Measurements from ENCODE around the gene RAD51B.
A peak's percentile ranks its signal among the peaks of the same experiment; 100 is the strongest.

The RAD51B gene

GRCh38 chr14:68559949-68560348, 740.4 kb downstream of the RAD51B start:
- H3K4me2 ChIP-seq (ENCODE audit: low read length) = no peak overlapping the region
- no peak overlapping the region for H2AK5ac ChIP-seq (ENCODE audit: low read length)
- no CpG with 5 or more reads among the region's 5 CpGs for WGBS (ENCODE audit: extremely low coverage, insufficient coverage, low lambda C conversion rate)
- no peak overlapping the region for H4K5ac ChIP-seq (ENCODE audit: low read length)
- H3K4me1 ChIP-seq (ENCODE audit: control insufficient read depth, low read depth, low read length) = peaks cover 22% of the 10 kb centered on the region
- H3K27me3 ChIP-seq (ENCODE audit: insufficient read depth, low read length, poor library complexity) = no peaks in the 10 kb centered on the region
- DNase-seq = no peak
- no peak overlapping the region for H3K18ac ChIP-seq (ENCODE audit: low read length)
- H3K27ac ChIP-seq (ENCODE audit: low read depth, low read length) = no peak overlapping the region
- no peak overlapping the region for H3K9ac ChIP-seq (ENCODE audit: low read length)
- no peak overlapping the region for H3K4ac ChIP-seq (ENCODE audit: low read depth, low read length)
- H3K23ac ChIP-seq (ENCODE audit: low read length) = no peak overlapping the region
- no peak overlapping the region for H2BK15ac ChIP-seq (replicated peaks; ENCODE audit: low read depth)
- H3K56ac ChIP-seq (ENCODE audit: low read length) = no peak overlapping the region
- no peak overlapping the region for H2BK5ac ChIP-seq (ENCODE audit: low read length)
- H2BK120ac ChIP-seq (ENCODE audit: low read depth, low read length) = no peak overlapping the region
- H3K36me3 ChIP-seq (ENCODE audit: control insufficient read depth, insufficient read depth, low read length) = no peaks in the 10 kb centered on the region
- H4K8ac ChIP-seq (ENCODE audit: low read depth, low read length) = no peak overlapping the region
- H3K4me3 ChIP-seq (ENCODE audit: low read length) = no peak overlapping the region
- no peaks in the 10 kb centered on the region for H3K79me1 ChIP-seq (ENCODE audit: low read length)
- no peaks in the 10 kb centered on the region for H3K79me2 ChIP-seq (ENCODE audit: control insufficient read depth, insufficient read depth, low read length)

- Histone ChIP-seq H3K27ac (ENCODE audit: low read depth, low read length) (no peak overlapping the region), H2BK120ac (ENCODE audit: low read depth, low read length) (no peak overlapping the region), H3K4me3 (ENCODE audit: low read length) (no peak overlapping the region)
Measured at GRCh38 chr14:68561531-68562007, 742.0 kb downstream of the RAD51B start.

GRCh38 chr14:68562911-68563250, 743.3 kb downstream of the RAD51B start:
- H3K56ac ChIP-seq (ENCODE audit: low read length) = peak overlapping the region; percentile 67
- H3K18ac ChIP-seq (ENCODE audit: low read length) = peak overlapping the region; percentile 16
- no peak overlapping the region for H3K4me2 ChIP-seq (ENCODE audit: low read length)
- H3K79me1 ChIP-seq (ENCODE audit: low read length) = no peaks in the 10 kb centered on the region
- no peak overlapping the region for H2BK120ac ChIP-seq (ENCODE audit: low read depth, low read length)
- no peak overlapping the region for H3K4me3 ChIP-seq (ENCODE audit: low read length)
- no peak for DNase-seq
- H2AK5ac ChIP-seq (ENCODE audit: low read length) = no peak overlapping the region
- H3K27ac ChIP-seq (ENCODE audit: low read depth, low read length) = no peak overlapping the region
- H3K4ac ChIP-seq (ENCODE audit: low read depth, low read length) = no peak overlapping the region
- no peak overlapping the region for H2BK15ac ChIP-seq (replicated peaks; ENCODE audit: low read depth)
- WGBS (ENCODE audit: extremely low coverage, insufficient coverage, low lambda C conversion rate) = no CpG with 5 or more reads among the region's 9 CpGs
- H3K23ac ChIP-seq (ENCODE audit: low read length) = no peak overlapping the region
- H3K27me3 ChIP-seq (ENCODE audit: insufficient read depth, low read length, poor library complexity) = no peaks in the 10 kb centered on the region
- H4K8ac ChIP-seq (ENCODE audit: low read depth, low read length) = no peak overlapping the region
- H4K5ac ChIP-seq (ENCODE audit: low read length) = no peak overlapping the region
- H2BK5ac ChIP-seq (ENCODE audit: low read length) = no peak overlapping the region
- H3K4me1 ChIP-seq (ENCODE audit: control insufficient read depth, low read depth, low read length) = peaks cover 24% of the 10 kb centered on the region
- H3K79me2 ChIP-seq (ENCODE audit: control insufficient read depth, insufficient read depth, low read length) = no peaks in the 10 kb centered on the region
- H3K36me3 ChIP-seq (ENCODE audit: control insufficient read depth, insufficient read depth, low read length) = no peaks in the 10 kb centered on the region
- no peak overlapping the region for H3K9ac ChIP-seq (ENCODE audit: low read length)

More at GRCh38 chr14:68561531-68562007, 742.0 kb downstream of the RAD51B start:
- no peak overlapping the region for H2AK5ac ChIP-seq (ENCODE audit: low read length)
- no peak overlapping the region for H3K23ac ChIP-seq (ENCODE audit: low read length)
- no peaks in the 10 kb centered on the region for H3K79me1 ChIP-seq (ENCODE audit: low read length)
- no peak for DNase-seq
- H3K27me3 ChIP-seq (ENCODE audit: insufficient read depth, low read length, poor library complexity) = no peaks in the 10 kb centered on the region
- H3K9ac ChIP-seq (ENCODE audit: low read length) = no peak overlapping the region
- no CpG with 5 or more reads among the region's 10 CpGs for WGBS (ENCODE audit: extremely low coverage, insufficient coverage, low lambda C conversion rate)
- no peak overlapping the region for H3K18ac ChIP-seq (ENCODE audit: low read length)
- no peak overlapping the region for H4K5ac ChIP-seq (ENCODE audit: low read length)
- H3K4ac ChIP-seq (ENCODE audit: low read depth, low read length) = no peak overlapping the region
- H3K4me1 ChIP-seq (ENCODE audit: control insufficient read depth, low read depth, low read length) = peaks cover 27% of the 10 kb centered on the region
- H3K4me2 ChIP-seq (ENCODE audit: low read length) = no peak overlapping the region
- H3K79me2 ChIP-seq (ENCODE audit: control insufficient read depth, insufficient read depth, low read length) = no peaks in the 10 kb centered on the region
- no peaks in the 10 kb centered on the region for H3K36me3 ChIP-seq (ENCODE audit: control insufficient read depth, insufficient read depth, low read length)
- H2BK15ac ChIP-seq (replicated peaks; ENCODE audit: low read depth) = no peak overlapping the region
- no peak overlapping the region for H3K56ac ChIP-seq (ENCODE audit: low read length)
- H4K8ac ChIP-seq (ENCODE audit: low read depth, low read length) = no peak overlapping the region
- no peak overlapping the region for H2BK5ac ChIP-seq (ENCODE audit: low read length)

- Histone ChIP-seq H3K56ac (ENCODE audit: low read length) (peak overlapping the region; percentile 67), H2BK5ac (ENCODE audit: low read length) (no peak overlapping the region), H3K27me3 (ENCODE audit: insufficient read depth, low read length, poor library complexity) (no peaks in the 10 kb centered on the region), H3K4me1 (ENCODE audit: control insufficient read depth, low read depth, low read length) (peaks cover 24% of the 10 kb centered on the region), H3K27ac (ENCODE audit: low read depth, low read length) (no peak overlapping the region), H3K18ac (ENCODE audit: low read length) (peak overlapping the region; percentile 16), H3K4ac (ENCODE audit: low read depth, low read length) (no peak overlapping the region), H4K8ac (ENCODE audit: low read depth, low read length) (no peak overlapping the region), H2AK5ac (ENCODE audit: low read length) (no peak overlapping the region), H4K5ac (ENCODE audit: low read length) (no peak overlapping the region), H3K9ac (ENCODE audit: low read length) (peak overlapping the region; percentile 29), H3K4me3 (ENCODE audit: low read length) (no peak overlapping the region), H3K36me3 (ENCODE audit: control insufficient read depth, insufficient read depth, low read length) (no peaks in the 10 kb centered on the region), H3K79me2 (ENCODE audit: control insufficient read depth, insufficient read depth, low read length) (no peaks in the 10 kb centered on the region), H3K4me2 (ENCODE audit: low read length) (no peak overlapping the region), H2BK120ac (ENCODE audit: low read depth, low read length) (no peak overlapping the region), H3K23ac (ENCODE audit: low read length) (peak overlapping the region; percentile 66), H3K79me1 (ENCODE audit: low read length) (no peaks in the 10 kb centered on the region), H2BK15ac (replicated peaks; ENCODE audit: low read depth) (no peak overlapping the region)
- WGBS (ENCODE audit: extremely low coverage, insufficient coverage, low lambda C conversion rate) = no CpG with 5 or more reads among the region's 21 CpGs
- DNase-seq = no peak
Measured at GRCh38 chr14:68563251-68564131, 743.9 kb downstream of the RAD51B start.

DNA sequence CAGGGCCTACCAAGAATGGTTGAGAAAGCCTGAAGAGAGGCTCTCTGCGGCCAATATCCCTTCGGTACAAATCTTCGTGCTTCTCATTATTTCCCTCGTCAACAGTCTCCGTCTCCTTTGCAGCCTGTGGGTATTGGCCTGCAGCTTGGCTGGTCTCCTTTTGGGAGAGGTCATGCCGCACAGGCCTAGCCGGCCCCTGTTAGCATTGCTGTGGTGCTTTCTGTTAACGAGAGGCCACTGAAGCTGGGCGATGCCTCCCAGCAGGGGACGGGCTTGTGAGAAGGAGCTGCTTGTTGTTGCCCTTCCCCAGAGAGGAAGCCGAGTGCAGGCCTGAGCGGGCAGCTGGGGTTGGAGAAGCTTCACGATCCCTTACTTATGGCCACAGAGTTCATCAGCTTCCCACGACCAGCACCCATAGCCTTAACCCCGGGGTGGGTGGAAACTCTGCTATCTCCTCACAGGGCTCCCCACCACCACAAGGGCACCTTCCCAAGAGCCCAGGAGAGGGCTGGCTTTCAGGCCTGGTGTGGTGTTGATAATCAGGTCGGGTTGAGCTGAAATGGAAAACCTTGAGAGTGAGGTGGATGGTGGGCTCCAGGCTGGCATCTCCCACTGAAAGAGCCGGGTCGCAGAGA, 744.7 kb downstream of the RAD51B start:
- H3K36me3 ChIP-seq (ENCODE audit: control insufficient read depth, insufficient read depth, low read length) = no peaks in the 10 kb centered on the region
- peak overlapping the region; percentile 59 for H2AK5ac ChIP-seq (ENCODE audit: low read length)
- H3K4ac ChIP-seq (ENCODE audit: low read depth, low read length) = no peak overlapping the region
- H2BK15ac ChIP-seq (replicated peaks; ENCODE audit: low read depth) = no peak overlapping the region
- DNase-seq = peak; percentile 50
- no peak overlapping the region for H3K4me2 ChIP-seq (ENCODE audit: low read length)
- H3K4me3 ChIP-seq (ENCODE audit: low read length) = no peak overlapping the region
- H3K79me2 ChIP-seq (ENCODE audit: control insufficient read depth, insufficient read depth, low read length) = no peaks in the 10 kb centered on the region
- no peak overlapping the region for H2BK120ac ChIP-seq (ENCODE audit: low read depth, low read length)
- H3K23ac ChIP-seq (ENCODE audit: low read length) = peak overlapping the region; percentile 66
- H4K8ac ChIP-seq (ENCODE audit: low read depth, low read length) = no peak overlapping the region
- peak overlapping the region; percentile 79 for H2BK5ac ChIP-seq (ENCODE audit: low read length)
- H3K27ac ChIP-seq (ENCODE audit: low read depth, low read length) = no peak overlapping the region
- H3K27me3 ChIP-seq (ENCODE audit: insufficient read depth, low read length, poor library complexity) = no peaks in the 10 kb centered on the region
- peak overlapping the region; percentile 67 for H3K56ac ChIP-seq (ENCODE audit: low read length)
- no peaks in the 10 kb centered on the region for H3K79me1 ChIP-seq (ENCODE audit: low read length)
- no peak overlapping the region for H4K5ac ChIP-seq (ENCODE audit: low read length)
- peak overlapping the region; percentile 7 for H3K18ac ChIP-seq (ENCODE audit: low read length)
- H3K4me1 ChIP-seq (ENCODE audit: control insufficient read depth, low read depth, low read length) = peaks cover 24% of the 10 kb centered on the region
- no CpG with 5 or more reads among the region's 18 CpGs for WGBS (ENCODE audit: extremely low coverage, insufficient coverage, low lambda C conversion rate)
- H3K9ac ChIP-seq (ENCODE audit: low read length) = peak overlapping the region; percentile 29
